Endothelial cell of umbilical vein (primary cell): ENCODE measurements around the gene BPIFB3. TPM values are rescaled to one million over a fixed set of nuclear protein-coding genes. Genes with fewer than 3 reads are reported as not detected.

ENCODE experiments used
- BruUV-seq: library from RNA; stranded (reverse); fragments of 400-500 nt; replicated peaks from 2 replicates; lab custom pipeline; 2021; lab: Mats Ljungman, UMichigan
- CTCF ChIA-PET: fragments of 300-600, 350-600 bp; sonication (Branson Sonifier 250); formaldehyde crosslinking; loops from one replicate; lab custom pipeline; 2021; ENCODE audit warnings: antibody characterized with exemption, inconsistent platforms; lab: Charles Lee
- POLR2A ChIA-PET: fragments of 300-600, 350-600 bp; sonication (Branson Sonifier 250); formaldehyde crosslinking; loops from one replicate; lab custom pipeline; 2021; ENCODE audit warnings: antibody characterized with exemption, inconsistent platforms; lab: Charles Lee
- DNase-seq: peaks from one replicate; pipeline ENCODE4 v3.0.0-alpha.2; 2011; ENCODE audit warnings: low read depth, low spot score
- FAIRE-seq: peaks from 2 replicates; lab custom pipeline; 2011; peaks lifted over from hg19 to GRCh38; lab: Jason Lieb, UNC
- H2AFZ ChIP-seq: 2 replicates; pipeline ENCODE4 v1.6.0; 2012; ENCODE audit warnings: low read depth, low read length, control low read depth, inconsistent platforms
- H3K27ac ChIP-seq: 2 replicates; pipeline ENCODE4 v1.5.1; 2011; ENCODE audit warnings: low read depth, mild to moderate bottlenecking, control low read depth, low read length, moderate library complexity; ENCODE audit not compliant: insufficient read depth
- H3K27me3 ChIP-seq, 2 experiments: 2 replicates each; pipeline versions ENCODE4 v1.6.0 to v1.6.1; 2011; ENCODE audit warnings: low read length in 2 of 2, mixed read lengths in 1 of 2; ENCODE audit not compliant: control insufficient read depth in 2 of 2, insufficient read depth in 2 of 2
- H3K36me3 ChIP-seq, 2 experiments: 2 replicates in 1 of 2; 3 replicates in 1 of 2; pipeline ENCODE4 v1.5.1; 2011; ENCODE audit warnings: low read length in 2 of 2, mild to moderate bottlenecking in 1 of 2, moderate library complexity in 1 of 2; ENCODE audit not compliant: control insufficient read depth in 2 of 2, insufficient read depth in 2 of 2; ENCODE audit errors: extremely low read depth in 1 of 2
- H3K4me1 ChIP-seq: 3 replicates; pipeline ENCODE4 v1.5.1; 2011; ENCODE audit warnings: mild to moderate bottlenecking, low read length; ENCODE audit not compliant: control insufficient read depth, insufficient read depth; ENCODE audit errors: extremely low read depth
- H3K4me2 ChIP-seq: 2 replicates; pipeline ENCODE4 v1.6.1; 2011; ENCODE audit warnings: low read length, control low read depth, mixed read lengths; ENCODE audit not compliant: insufficient read depth
- H3K4me3 ChIP-seq, 3 experiments: fragments of 200-600 bp in 1 of 3; sonication (generic), shearing (Covaris generic) in 1 of 3; replicated peaks in 1 of 3; 2 replicates each; pipeline ENCODE4 v1.5.1; 2011 to 2016; ENCODE audit warnings: control low read depth in 3 of 3, low read length in 3 of 3, mild to moderate bottlenecking in 2 of 3, inconsistent platforms in 1 of 3, low read depth in 1 of 3, moderate library complexity in 1 of 3; ENCODE audit not compliant: insufficient read depth in 1 of 3
- H3K79me2 ChIP-seq: 2 replicates; pipeline ENCODE4 v1.6.0; 2012; ENCODE audit warnings: low read length, inconsistent platforms; ENCODE audit not compliant: control insufficient read depth, insufficient read depth
- H3K9ac ChIP-seq: replicated peaks from 2 replicates; pipeline ENCODE3; 2011; ENCODE audit warnings: low read length, control low read depth; ENCODE audit not compliant: insufficient read depth; ENCODE audit errors: extremely low read depth
- H3K9me1 ChIP-seq: replicated peaks from 3 replicates; pipeline ENCODE4 v1.6.0; 2011; ENCODE audit warnings: mild to moderate bottlenecking, low read length; ENCODE audit not compliant: control insufficient read depth, insufficient read depth; ENCODE audit errors: extremely low read depth
- H3K9me3 ChIP-seq: replicated peaks from 2 replicates; pipeline ENCODE4 v1.5.1; 2012; ENCODE audit warnings: low read length, inconsistent platforms; ENCODE audit not compliant: control insufficient read depth, insufficient read depth
- H4K20me1 ChIP-seq: replicated peaks from 2 replicates; pipeline ENCODE3; 2011; ENCODE audit warnings: mild to moderate bottlenecking, low read length; ENCODE audit not compliant: control insufficient read depth, insufficient read depth; ENCODE audit errors: extremely low read depth
- CTCF ChIP-seq, 2 donors: IDR thresholded peaks; 1 replicate in 1 of 2; 2 replicates in 1 of 2; pipeline ENCODE4 v1.5.1; 2011; ENCODE audit warnings: low read length in 2 of 2, mild to moderate bottlenecking in 2 of 2, moderate library complexity in 2 of 2, control low read depth in 1 of 2, inconsistent platforms in 1 of 2, low read depth in 1 of 2; ENCODE audit not compliant: insufficient read depth in 1 of 2; ENCODE audit errors: extremely low read depth in 1 of 2
- EZH2 ChIP-seq: IDR thresholded peaks from 2 replicates; pipeline ENCODE4 v1.6.1; 2012; ENCODE audit warnings: borderline replicate concordance, low read depth, mild to moderate bottlenecking, moderate library complexity, low read length, inconsistent platforms; ENCODE audit not compliant: severe bottlenecking
- FOS ChIP-seq: IDR thresholded peaks from 2 replicates; pipeline ENCODE4 v1.6.1; 2011; ENCODE audit warnings: mild to moderate bottlenecking, low read length, moderate library complexity, borderline replicate concordance; ENCODE audit not compliant: insufficient read depth
- GATA2 ChIP-seq: IDR thresholded peaks from 2 replicates; pipeline ENCODE4 v1.7.0; 2011; ENCODE audit warnings: low read depth, mild to moderate bottlenecking, moderate library complexity, mixed read lengths, low read length; ENCODE audit not compliant: insufficient read length, insufficient read depth
- JUN ChIP-seq: IDR thresholded peaks from 2 replicates; pipeline ENCODE4 v1.6.1; 2011; ENCODE audit warnings: borderline replicate concordance, low read depth; ENCODE audit not compliant: insufficient read length, insufficient read depth
- MAX ChIP-seq: IDR thresholded peaks from 2 replicates; pipeline ENCODE4 v1.6.1; 2011; ENCODE audit not compliant: insufficient read depth, insufficient read length
- MYC ChIP-seq: IDR thresholded peaks from one replicate; pipeline ENCODE4 v1.6.1; 2011; ENCODE audit warnings: mild to moderate bottlenecking, low read depth, low read length
- POLR2A ChIP-seq: IDR thresholded peaks from 2 replicates; pipeline ENCODE4 v1.6.1; 2012; ENCODE audit warnings: low read depth, mild to moderate bottlenecking, control low read depth, low read length
- POLR2AphosphoS5 ChIP-seq: IDR thresholded peaks from 2 replicates; pipeline ENCODE4 v1.6.1; 2012; ENCODE audit warnings: low read depth, mild to moderate bottlenecking, control low read depth, low read length, moderate library complexity; ENCODE audit not compliant: insufficient read depth
- dilution Hi-C: fragments of 300-500 bp; cut with MboI; formaldehyde crosslinking; loops from one replicate; pipeline ENCODE4 v1.15.0; 2019; ENCODE audit warnings: low sequenced_read_pairs; ENCODE audit not compliant: extremely low pct_ligation_motif_present
- intact Hi-C: fragments of 100-400 bp; cut with micrococcal nuclease; formaldehyde crosslinking; loops from one replicate; pipeline ENCODE4 v1.10.0; 2022
- polyA plus RNA-seq, 4 experiments: library from polyadenylated mRNA; depleted of rRNA in 3 of 4; stranded (reverse) in 3 of 4; unstranded in 1 of 4; fragments of >200 nt; gene quantifications; 2 replicates each; pipeline versions ENCODE4 v1.2.1 to v1.2.3, GENCODE V29; 2011 to 2012; ENCODE audit warnings: missing spikeins in 1 of 4
- total RNA-seq: library from RNA; stranded (reverse); gene quantifications from 2 replicates; pipeline ENCODE4 v1.2.3, GENCODE V29; 2021

The BPIFB3 gene
- total and polyA plus RNA-seq, 2 donors (not counting 3 experiments of a cell fraction or from before 2014, with no cell fraction given), result not detected

- H3K9me3 ChIP-seq, result no peaks in the 10 kb centered on the region
- H3K4me1 ChIP-seq, result no peaks in the 10 kb centered on the region
- FAIRE-seq (no peak), DNase-seq (no peak)
- H3K9me1 ChIP-seq, result no peaks in the 10 kb centered on the region
- ChIA-PET CTCF (no interaction called here), POLR2A (no interaction called here)
- dilution Hi-C loops, result no loop called here
- no peaks in the 10 kb centered on the region for H4K20me1 ChIP-seq
- H3K27me3 ChIP-seq, result no peaks in the 10 kb centered on the region
- BruUV-seq, result no TSS peak
- no peak for TF ChIP-seq MYC
- no peak for TF ChIP-seq POLR2AphosphoS5
- no peak for TF ChIP-seq FOS
- no peak for TF ChIP-seq GATA2
- TF ChIP-seq JUN, result no peak
- no peak for TF ChIP-seq POLR2A
- TF ChIP-seq EZH2, result no peak
- TF ChIP-seq MAX, result no peak
- no peak for TF ChIP-seq CTCF (IDR thresholded peaks at IDR 0.05; ENCODE audit: extremely low read depth in 1 of 2, insufficient read depth in 1 of 2, low read depth in 1 of 2, low read length in 2 of 2)
- H3K4me2 ChIP-seq, result no peak overlapping the region
- no peak overlapping the region for H3K4me3 ChIP-seq
- no peak overlapping the region for H3K27ac ChIP-seq
- H2AFZ ChIP-seq, result no peak overlapping the region
- no peaks in the 10 kb centered on the region for H3K36me3 ChIP-seq
- H3K79me2 ChIP-seq, result no peaks in the 10 kb centered on the region
- H3K9ac ChIP-seq, result no peak overlapping the region
- intact Hi-C loops, result no loop called here
Observed at GRCh38 chr20:33059136-33059535, 5.4 kb downstream of the BPIFB3 start.
